Cerebellar cortex (tissue), 1 donor: ENCODE data around the gene CCDC18.
A peak's percentile ranks its signal among the peaks of the same experiment; 100 is the strongest.
"Not testable (repeated sequence)": the region's sequence is repeated elsewhere in the genome, so short reads cannot be mapped to it uniquely, and the experiment has no call there.

ENCODE experiments used
- DNase-seq: peaks from one replicate; pipeline ENCODE4 v3.0.0-alpha.2; 2015; ENCODE audit warnings: low spot score

The CCDC18 gene

GRCh38 chr1:93177991-93178390 is 2.5 kb upstream of the CCDC18 start:
- no peak for DNase-seq

GRCh38 chr1:93178418-93178817 is 2.1 kb upstream of the CCDC18 start:
- DNase-seq = no peak

- peak; percentile 98 for DNase-seq
These were observed 420 bp upstream of the CCDC18 start, which contains the start of gene TMED5 for GRCh38 chr1:93179886-93180722. TMED5 (minus strand) TSS chr1:93180413; CDS start chr1:93180242, 171 bp downstream.

- no peak for DNase-seq
These were observed 6.1 kb downstream of the CCDC18 start for GRCh38 chr1:93186667-93187066.

GRCh38 chr1:93190432-93190831 is 9.9 kb downstream of the CCDC18 start:
- DNase-seq = no peak

GRCh38 chr1:93194231-93194990 is 13.9 kb downstream of the CCDC18 start:
- DNase-seq = no peak

- no peak for DNase-seq
These were observed 16.1 kb downstream of the CCDC18 start for GRCh38 chr1:93196591-93196990.

- no peak for DNase-seq
These were observed 18.6 kb downstream of the CCDC18 start for GRCh38 chr1:93199150-93199549.

GRCh38 chr1:93200086-93200620 is 19.6 kb downstream of the CCDC18 start:
- DNase-seq = no peak

- no peak for DNase-seq
These were observed 20.2 kb downstream of the CCDC18 start for GRCh38 chr1:93200714-93201113.

- no peak for DNase-seq
These were observed 25.5 kb downstream of the CCDC18 start for GRCh38 chr1:93205892-93206566.

GRCh38 chr1:93206567-93206954 is 26.0 kb downstream of the CCDC18 start:
- no peak for DNase-seq

GRCh38 chr1:93207211-93207610 is 26.7 kb downstream of the CCDC18 start:
- DNase-seq = no peak

- DNase-seq = no peak
These were observed 34.8 kb downstream of the CCDC18 start for GRCh38 chr1:93215322-93215721.

GRCh38 chr1:93219443-93219842 is 38.9 kb downstream of the CCDC18 start:
- no peak for DNase-seq

- not testable (repeated sequence) for DNase-seq
These were observed 40.2 kb downstream of the CCDC18 start for GRCh38 chr1:93220716-93221115.

- DNase-seq = no peak
These were observed 41.4 kb downstream of the CCDC18 start for GRCh38 chr1:93221913-93222312.

GRCh38 chr1:93223023-93223675 is 42.6 kb downstream of the CCDC18 start:
- DNase-seq = no peak

- DNase-seq = no peak
These were observed 54.7 kb downstream of the CCDC18 start for GRCh38 chr1:93235261-93235660.

GRCh38 chr1:93237021-93237420 is 56.5 kb downstream of the CCDC18 start:
- DNase-seq = no peak

GRCh38 chr1:93238425-93238824 is 57.9 kb downstream of the CCDC18 start:
- no peak for DNase-seq

GRCh38 chr1:93239863-93240262 is 59.3 kb downstream of the CCDC18 start:
- DNase-seq = no peak
